Measurements from ENCODE around the gene ELMO2. TPM values are rescaled to one million over a fixed set of nuclear protein-coding genes. Genes with fewer than 3 reads are reported as not detected.

The ELMO2 gene
- total RNA-seq, 4 donors from 2014 or later, result 13.5 to 30.0 (median 22.1) TPM

GRCh38 chr20:46364670-46365486, 41.5 kb downstream of the ELMO2 start:
- no peaks in the 10 kb centered on the region for H3K27me3 ChIP-seq
- peaks cover 0 to 27% (median 12%) of the 10 kb centered on the region in 4 donors for H3K36me3 ChIP-seq
- intact Hi-C loops (cut with DNase I; ENCODE audit: low total_unique reads), result no loop called here
- peak overlapping the region; percentile 98 to 100 (median 99) for H3K27ac ChIP-seq
- TF ChIP-seq EP300 (IDR thresholded peaks at IDR 0.05; ENCODE audit: low read depth) (no peak), POLR2A (IDR thresholded peaks at IDR 0.05) (no peak), POLR2AphosphoS5 (IDR thresholded peaks at IDR 0.05) (no peak), CTCF (IDR thresholded peaks at IDR 0.05) (no peak)
- in situ Hi-C loops (cut with MboI; ENCODE audit: low pct_ligation_motif_present in 1 of 4, low pct_unique_long_range_greater_than_20kb in 1 of 4, low sequenced_read_pairs in 3 of 4), result no loop called here
- 38 to 62% methylated on average over 5 to 10 of the region's 10 CpGs for WGBS, 2 donors (ENCODE audit: low coverage in 1 of 2)
- H3K9me3 ChIP-seq, result no peaks in the 10 kb centered on the region
- DNase-seq, result no peak
- H3K4me3 ChIP-seq, result peak overlapping the region; percentile 94 to 97 (median 96)
- H3K4me1 ChIP-seq, result peaks cover 9 to 29% (median 21%) of the 10 kb centered on the region in 4 donors

- H3K9me3 ChIP-seq, result no peaks in the 10 kb centered on the region
- H3K36me3 ChIP-seq, result peaks cover 0 to 27% (median 10%) of the 10 kb centered on the region in 4 donors
- H3K27me3 ChIP-seq, result no peaks in the 10 kb centered on the region
- 0% methylated on average over 4 to 63 of the region's 64 CpGs for WGBS, 2 donors (ENCODE audit: low coverage in 1 of 2)
- H3K27ac ChIP-seq, result peak overlapping the region; percentile 98 to 100 (median 99)
- TF ChIP-seq POLR2AphosphoS5 (IDR thresholded peaks at IDR 0.05) (peak; percentile 67 to 94 (median 89)), POLR2A (IDR thresholded peaks at IDR 0.05) (peak; percentile 91), CTCF (IDR thresholded peaks at IDR 0.05) (peak in 1 of 5 experiments; percentile 10), EP300 (IDR thresholded peaks at IDR 0.05; ENCODE audit: low read depth) (no peak)
- H3K4me3 ChIP-seq, result peak overlapping the region; percentile 94 to 97 (median 96)
- intact Hi-C loops (cut with DNase I; ENCODE audit: low total_unique reads) (no loop called here), in situ Hi-C loops (cut with MboI; ENCODE audit: low pct_ligation_motif_present in 1 of 4, low pct_unique_long_range_greater_than_20kb in 1 of 4, low sequenced_read_pairs in 3 of 4) (no loop called here)
- DNase-seq, result peak; percentile 90
- peaks cover 9 to 29% (median 21%) of the 10 kb centered on the region in 4 donors for H3K4me1 ChIP-seq
Measured at GRCh38 chr20:46363874-46364669, 42.3 kb downstream of the ELMO2 start.

- 59 to 77% methylated on average over 9 to 14 of the region's 14 CpGs for WGBS, 2 donors (ENCODE audit: low coverage in 1 of 2)
- intact Hi-C loops (cut with DNase I; ENCODE audit: low total_unique reads), result no loop called here
- Histone ChIP-seq H3K4me1 (peaks cover 9 to 29% (median 21%) of the 10 kb centered on the region in 4 donors), H3K27ac (peak overlapping the region; percentile 98 to 100 (median 99)), H3K4me3 (peak overlapping the region; percentile 94 to 97 (median 96)), H3K27me3 (no peaks in the 10 kb centered on the region), H3K36me3 (peaks cover 0 to 19% (median 9%) of the 10 kb centered on the region in 4 donors), H3K9me3 (no peaks in the 10 kb centered on the region)
- DNase-seq, result no peak
- TF ChIP-seq EP300 (IDR thresholded peaks at IDR 0.05; ENCODE audit: low read depth), result no peak
- TF ChIP-seq CTCF (IDR thresholded peaks at IDR 0.05), result no peak
- no peak for TF ChIP-seq POLR2A (IDR thresholded peaks at IDR 0.05)
- TF ChIP-seq POLR2AphosphoS5 (IDR thresholded peaks at IDR 0.05), result no peak
- in situ Hi-C loops (cut with MboI; ENCODE audit: low pct_ligation_motif_present in 1 of 4, low pct_unique_long_range_greater_than_20kb in 1 of 4, low sequenced_read_pairs in 3 of 4), result no loop called here
Measured at GRCh38 chr20:46362921-46363867, 43.2 kb downstream of the ELMO2 start.

Measured in transverse colon (tissue), 4 donors.